Posterior cingulate gyrus (tissue), 11 donors: ENCODE measurements around the gene SOCS6.
"Not testable (repeated sequence)": the region's sequence is repeated elsewhere in the genome, so short reads cannot be mapped to it uniquely, and the experiment has no call there.

Experiments
- DNase-seq, 10 donors: peaks; one replicate each; pipeline versions ENCODE4 v3.0.0 to v3.0.0-alpha.2; 2020 to 2021; ENCODE audit warnings: mixed read lengths in 3 of 10
- intact Hi-C: fragments of 100-400 bp; cut with DNase I; formaldehyde crosslinking; loops from one replicate; pipeline ENCODE4 v1.15.1; 2023

SOCS6 gene

DNA sequence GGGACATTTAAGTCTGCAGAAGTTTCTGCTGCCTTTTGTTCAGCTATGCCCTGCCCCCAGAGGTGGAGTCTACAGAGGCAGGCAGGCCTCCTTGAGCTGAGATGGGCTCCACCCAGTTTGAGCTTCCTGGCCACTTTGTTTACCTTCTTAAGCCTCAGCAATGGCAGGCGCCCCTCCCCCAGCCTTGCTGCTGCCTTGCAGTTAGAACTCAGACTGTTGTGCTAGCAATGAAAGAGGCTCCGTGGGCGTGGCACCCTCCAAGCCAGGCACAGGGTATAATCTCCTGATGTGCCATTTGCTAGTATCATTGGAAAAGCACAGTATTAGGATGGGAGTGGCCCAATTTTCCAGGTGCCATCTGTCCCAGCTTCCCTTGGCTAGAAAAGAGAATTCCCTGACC is 59.6 kb downstream of the SOCS6 start:
- DNase-seq, result not testable (repeated sequence)

DNA sequence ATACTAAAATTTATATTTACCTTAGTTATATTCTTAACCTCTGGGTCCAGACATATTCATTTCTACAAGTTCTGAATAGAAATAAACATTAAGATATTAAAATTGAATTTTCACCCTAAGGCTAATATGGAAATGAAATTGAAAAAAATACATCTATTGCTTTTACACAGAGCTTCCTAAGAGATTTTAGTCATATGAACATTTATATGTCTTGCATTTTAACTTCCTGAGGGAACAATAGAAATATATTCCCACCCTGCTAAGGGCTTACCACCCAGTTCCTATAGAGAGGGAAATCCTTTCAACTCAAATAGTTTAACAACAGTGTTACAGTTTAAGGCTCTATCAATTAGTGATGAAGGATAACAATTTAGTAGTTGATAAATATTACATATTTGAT is 60.5 kb downstream of the SOCS6 start:
- DNase-seq, result no peak
- intact Hi-C loops, result no loop called here

More for the DNA sequence above, 59.6 kb downstream of the SOCS6 start:
- intact Hi-C loops, result not testable (repeated sequence)

DNA sequence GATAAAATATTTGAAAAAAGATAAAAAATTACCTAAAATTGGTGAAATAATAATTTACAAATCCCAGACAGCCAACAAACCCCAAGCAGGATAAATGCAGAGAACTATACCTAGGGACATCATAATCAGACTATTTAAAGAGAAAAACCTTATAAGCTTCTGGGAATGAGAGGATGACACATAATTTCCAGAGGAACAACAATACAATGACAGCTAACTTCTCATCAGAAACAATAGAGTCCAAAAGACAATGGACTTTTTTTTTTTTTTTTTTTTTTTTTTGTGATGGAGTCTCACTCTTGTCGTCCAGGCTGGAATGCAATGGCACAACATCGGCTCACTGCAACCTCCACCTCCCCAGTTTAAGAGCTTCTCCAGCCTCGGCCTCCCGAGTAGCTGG is 65.2 kb downstream of the SOCS6 start:
- no peak for DNase-seq
- intact Hi-C loops, result no loop called here

DNA sequence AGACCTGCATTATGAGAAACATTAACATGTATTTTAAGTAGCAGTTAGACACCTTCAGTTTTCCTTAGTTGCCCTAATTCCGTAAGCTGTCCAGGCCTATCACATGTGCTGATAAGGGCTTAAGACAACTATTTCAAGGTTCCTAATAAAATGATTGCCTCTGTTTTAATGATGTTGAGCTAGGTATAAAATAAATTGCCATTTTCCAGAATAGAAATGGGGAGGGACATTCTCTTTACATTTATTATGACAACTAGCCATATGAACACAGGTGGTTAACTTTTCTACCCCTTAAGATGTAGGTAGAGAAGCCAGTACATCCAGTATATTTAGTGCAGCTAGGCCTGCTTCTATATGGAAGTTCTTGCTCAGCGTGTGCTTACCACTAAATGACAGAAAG is 65.9 kb downstream of the SOCS6 start:
- intact Hi-C loops, result no loop called here

DNA sequence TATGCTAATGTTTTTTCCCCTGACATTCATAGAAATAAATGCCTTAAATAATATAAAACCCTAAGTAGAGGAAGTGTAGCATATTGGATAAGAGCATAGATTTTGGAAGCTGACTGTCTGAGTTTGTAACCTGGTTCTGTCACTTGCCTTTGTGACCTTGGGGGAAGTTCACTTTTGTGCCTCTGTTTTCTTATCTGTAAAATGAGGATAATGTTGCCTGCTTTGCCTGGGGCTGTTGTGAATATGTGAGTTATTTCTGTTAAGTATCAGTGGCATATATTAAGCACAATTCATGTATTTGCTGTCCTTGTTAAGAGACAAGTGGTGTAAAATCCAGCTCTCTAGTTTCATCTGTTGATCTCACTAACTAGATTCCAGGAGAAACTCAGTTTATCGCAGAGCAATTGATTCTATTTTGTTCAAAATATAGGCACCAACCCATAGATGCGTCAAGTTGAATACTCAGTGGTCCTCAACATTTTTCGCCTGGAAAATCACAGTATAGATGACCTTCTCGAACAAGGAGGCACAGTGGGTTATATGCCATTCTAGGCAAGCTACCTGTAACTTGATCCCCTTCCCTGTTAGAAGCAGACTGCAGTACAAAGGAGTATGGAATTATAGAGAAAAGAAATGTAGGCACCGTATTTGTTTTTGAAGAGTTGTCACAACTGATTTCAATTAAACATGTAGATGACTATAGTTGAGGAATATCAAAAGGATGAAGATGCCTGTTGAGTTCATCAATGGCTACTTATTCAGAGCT is 67.0 kb downstream of the SOCS6 start:
- no peak for DNase-seq
- intact Hi-C loops, result no loop called here

More for the DNA sequence above, 65.9 kb downstream of the SOCS6 start:
- DNase-seq, result no peak

DNA sequence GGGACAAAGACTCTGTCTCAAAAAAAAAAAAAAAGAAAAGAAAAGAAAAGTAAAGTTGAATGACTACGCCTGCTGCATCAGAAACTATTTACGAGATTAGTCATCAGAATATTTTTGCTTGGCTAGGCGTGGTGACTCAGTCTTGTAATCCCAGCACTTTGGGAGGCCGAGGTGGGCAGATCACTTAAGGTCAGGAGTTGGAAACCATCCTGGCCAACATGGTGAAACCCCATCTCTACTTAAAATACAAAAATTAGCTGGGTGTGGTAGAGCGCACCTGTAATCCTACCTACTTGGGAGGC is 69.2 kb downstream of the SOCS6 start:
- DNase-seq, intact Hi-C loops: not testable (repeated sequence)

DNA sequence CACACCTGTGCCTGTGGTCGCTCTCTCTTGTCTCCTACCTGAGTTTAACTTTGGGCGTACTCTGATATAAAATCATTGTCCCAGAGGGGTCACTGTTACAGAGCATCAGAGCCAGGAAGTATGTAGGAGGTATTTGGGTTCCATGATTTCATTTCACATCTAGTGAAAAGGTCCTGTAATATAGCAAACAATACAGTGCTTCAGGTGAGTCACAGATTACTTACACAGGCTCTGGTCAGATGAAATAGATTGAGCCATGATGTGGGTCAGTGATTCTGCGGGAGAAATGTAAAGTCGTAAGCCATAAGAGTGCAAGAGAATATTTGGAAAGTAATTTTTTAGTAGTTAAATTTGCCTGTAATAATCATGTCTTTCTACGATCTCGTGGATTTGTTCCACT is 70.2 kb downstream of the SOCS6 start:
- no peak for DNase-seq
- intact Hi-C loops, result no loop called here

DNA sequence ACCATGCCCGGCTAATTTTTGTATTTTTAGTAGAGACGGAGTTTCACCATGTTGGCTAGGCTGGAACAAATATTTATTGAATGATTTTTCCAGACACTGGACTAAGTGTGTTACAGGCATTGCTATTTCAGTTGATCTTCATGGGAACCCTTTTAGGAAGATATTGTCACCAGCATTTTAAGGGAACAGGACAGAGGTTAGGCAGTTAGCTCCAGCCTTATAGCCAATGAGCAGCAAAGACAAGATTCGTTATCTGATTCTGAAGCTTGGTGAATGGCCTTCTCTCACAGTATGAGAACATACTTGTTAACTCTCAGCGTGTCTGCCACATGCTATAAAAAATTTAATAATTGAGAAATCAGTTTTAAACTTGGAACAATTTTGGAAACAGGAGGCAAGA is 73.4 kb downstream of the SOCS6 start:
- intact Hi-C loops, result no loop called here
- DNase-seq, result no peak

DNA sequence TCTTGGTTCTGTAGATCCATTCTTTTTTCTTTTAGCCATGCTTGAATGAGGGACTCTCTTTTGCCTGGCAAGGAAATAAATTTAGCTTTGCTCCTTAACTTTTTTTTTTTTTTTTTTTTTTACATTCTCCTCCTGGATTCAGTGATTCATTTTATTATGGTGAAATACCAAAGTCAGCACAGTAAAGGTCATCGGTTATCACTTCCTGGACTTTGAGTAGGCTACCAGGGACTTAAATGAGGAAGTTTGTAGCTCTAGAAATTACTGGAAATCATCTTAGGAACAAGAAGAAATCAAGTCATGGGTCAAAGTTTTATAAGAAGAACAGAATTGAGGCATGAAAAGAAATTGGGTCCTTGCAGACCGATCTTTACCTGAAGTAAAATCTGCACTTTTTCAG is 75.0 kb downstream of the SOCS6 start:
- DNase-seq, result no peak
- intact Hi-C loops, result no loop called here

DNA sequence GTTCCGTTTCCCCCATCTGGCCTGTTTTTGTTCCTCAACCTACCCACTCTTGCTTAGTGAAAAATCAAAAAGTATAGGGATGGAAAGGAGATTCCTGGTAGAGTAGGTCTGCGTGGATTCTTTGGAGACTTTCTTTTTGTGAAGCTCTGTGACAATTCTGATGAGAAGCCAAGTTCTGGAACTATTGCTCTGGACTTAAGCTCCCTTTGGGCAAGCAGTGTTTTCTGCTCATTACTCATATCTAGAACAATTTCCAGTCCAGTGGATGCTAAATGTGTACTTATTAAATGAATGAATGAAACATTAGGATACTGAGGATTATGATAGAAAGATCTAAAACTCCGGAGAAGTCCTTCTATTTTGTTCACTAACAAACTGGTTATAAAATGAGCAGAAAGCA is 76.5 kb downstream of the SOCS6 start:
- intact Hi-C loops, result no loop called here
- DNase-seq, result no peak

DNA sequence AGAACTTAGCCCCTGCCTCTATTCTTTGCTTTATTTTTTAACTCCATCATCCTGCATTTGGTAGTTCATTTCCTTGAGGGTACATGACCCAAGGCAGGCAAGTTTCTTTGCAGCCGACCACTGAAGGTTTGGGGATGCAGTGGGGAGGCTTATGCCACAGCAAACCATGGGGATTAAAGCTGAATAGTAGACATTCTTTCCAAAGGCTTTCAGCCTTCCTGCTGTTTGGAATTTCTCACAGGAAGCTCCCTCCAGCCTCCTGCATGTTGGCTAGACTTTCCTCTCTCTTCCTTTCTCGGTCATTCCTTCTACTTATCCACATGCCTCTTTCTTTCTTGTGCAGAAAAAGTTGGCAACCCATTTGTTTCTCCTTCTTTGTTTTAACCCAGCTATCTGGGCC is 77.3 kb downstream of the SOCS6 start:
- intact Hi-C loops, result no loop called here
- DNase-seq, result no peak

DNA sequence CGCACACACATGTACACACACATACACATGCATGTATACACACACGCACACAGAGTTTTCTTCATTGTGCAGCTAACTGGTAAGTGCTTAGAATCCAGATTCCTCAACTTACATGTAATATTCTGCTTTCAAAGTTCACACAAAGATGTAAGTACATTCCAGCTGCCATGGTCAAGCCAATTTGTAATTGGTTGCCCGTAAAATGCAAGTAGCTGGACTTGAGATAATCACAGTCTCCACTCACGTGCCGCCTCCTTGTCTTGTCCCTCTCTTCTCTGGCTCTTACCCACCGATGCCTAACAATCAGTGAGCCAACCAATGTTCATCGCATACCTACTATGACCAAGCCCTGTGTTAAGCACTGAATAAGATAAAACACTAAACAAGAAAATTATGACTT is 77.8 kb downstream of the SOCS6 start:
- intact Hi-C loops, result no loop called here
- no peak for DNase-seq

DNA sequence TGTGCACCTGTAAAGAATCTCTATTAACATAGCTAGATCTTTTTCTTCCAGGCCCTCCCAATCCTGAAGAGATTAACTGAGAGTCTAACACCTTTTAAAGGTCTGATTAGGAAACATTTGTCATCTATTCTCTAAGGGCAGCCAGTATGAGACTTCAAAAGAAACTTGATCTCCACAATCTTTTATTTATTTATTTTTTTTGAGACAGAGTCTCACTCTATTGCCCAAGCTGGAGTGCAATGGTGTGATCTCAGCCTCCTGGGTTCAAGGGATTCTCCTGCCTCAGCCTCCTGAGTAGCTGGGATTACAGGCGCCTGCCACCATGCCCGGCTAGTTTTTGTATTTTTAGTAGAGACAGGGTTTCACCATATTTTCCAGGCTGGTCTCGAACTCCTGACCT is 78.5 kb downstream of the SOCS6 start:
- intact Hi-C loops, DNase-seq: not testable (repeated sequence)

DNA sequence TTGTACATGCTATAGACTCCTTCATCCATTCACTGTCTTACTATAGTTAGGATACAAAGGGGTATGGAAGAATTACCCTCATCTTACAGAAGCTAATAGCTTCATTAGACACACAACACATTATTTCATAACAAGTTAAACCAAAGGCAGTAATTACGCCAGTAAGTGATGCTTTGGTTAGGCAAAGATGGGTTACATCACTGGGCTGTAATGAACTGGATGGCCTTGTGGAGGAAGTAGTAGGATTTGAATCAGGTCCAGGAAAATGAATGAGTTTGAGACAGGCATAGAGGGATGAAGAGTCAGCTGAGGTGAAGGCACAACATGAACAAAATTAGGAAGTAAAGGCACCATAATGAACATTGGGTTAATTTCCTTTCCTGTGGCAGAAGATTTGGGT is 80.1 kb downstream of the SOCS6 start:
- intact Hi-C loops, result no loop called here
- no peak for DNase-seq

DNA sequence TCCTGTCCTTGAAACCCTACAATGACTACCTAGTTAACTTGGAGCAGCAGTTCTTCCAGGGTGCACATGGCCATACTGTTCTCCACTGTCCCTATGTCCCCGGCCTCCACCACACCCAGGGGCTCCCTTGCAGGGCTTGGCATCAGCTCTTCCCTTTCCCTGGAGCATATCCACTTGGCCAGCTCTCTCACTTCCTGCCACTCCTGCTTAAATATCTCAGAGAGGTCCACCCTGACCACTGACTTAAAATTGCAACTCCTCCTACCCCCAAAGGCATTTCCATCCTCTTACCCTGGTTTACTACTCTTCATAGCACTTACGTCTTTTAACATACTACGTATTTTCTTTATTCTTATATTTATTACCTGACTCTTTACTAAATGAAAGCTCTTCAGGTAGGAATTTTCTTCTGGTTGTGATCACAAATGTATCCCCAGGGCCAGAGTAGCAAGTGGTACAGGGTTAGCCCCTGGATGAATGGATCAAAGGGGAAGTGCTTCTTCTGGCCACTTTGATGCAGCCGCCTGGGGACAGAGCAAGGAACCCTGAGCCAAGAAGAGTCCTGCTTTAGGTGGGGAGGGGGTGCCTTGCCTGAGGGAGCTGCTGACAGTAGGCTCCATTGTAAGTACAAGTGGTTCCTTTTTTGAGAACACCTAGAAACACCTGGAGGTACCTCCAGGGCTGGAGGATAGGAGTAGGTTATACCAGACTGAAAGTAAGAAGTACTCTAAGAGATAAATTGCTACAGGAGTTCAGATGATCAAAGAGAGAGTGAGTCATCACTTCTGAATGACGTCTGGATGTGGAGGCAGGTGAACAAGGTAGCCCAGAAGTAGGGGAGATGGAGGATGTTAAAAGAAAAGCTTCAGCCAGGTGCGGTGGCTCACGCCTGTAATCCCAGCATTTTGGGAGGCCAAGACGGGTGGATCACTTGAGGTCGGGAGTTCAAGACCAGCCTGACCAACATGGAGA is 82.2 kb downstream of the SOCS6 start:
- no peak for DNase-seq
- intact Hi-C loops, result no loop called here

DNA sequence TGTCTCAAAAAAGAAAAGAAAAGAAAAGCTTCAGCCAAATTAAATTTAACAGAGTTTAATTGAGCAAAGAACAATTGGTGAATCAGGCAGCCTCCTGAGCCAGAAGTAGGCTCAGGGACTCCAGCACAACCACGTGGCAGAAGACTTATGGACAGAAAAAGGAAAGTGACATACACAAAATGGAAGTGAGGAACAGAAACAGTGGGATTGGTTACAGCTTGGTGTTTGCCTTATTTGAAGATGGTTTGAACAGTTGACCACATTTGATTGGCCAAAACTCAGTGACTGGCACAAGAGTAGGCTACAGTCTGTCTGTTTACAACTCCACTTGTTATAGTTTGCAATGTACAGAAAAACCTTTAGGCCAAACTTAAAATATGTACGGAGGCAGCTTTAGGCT is 83.1 kb downstream of the SOCS6 start:
- intact Hi-C loops, result no loop called here
- no peak for DNase-seq

DNA sequence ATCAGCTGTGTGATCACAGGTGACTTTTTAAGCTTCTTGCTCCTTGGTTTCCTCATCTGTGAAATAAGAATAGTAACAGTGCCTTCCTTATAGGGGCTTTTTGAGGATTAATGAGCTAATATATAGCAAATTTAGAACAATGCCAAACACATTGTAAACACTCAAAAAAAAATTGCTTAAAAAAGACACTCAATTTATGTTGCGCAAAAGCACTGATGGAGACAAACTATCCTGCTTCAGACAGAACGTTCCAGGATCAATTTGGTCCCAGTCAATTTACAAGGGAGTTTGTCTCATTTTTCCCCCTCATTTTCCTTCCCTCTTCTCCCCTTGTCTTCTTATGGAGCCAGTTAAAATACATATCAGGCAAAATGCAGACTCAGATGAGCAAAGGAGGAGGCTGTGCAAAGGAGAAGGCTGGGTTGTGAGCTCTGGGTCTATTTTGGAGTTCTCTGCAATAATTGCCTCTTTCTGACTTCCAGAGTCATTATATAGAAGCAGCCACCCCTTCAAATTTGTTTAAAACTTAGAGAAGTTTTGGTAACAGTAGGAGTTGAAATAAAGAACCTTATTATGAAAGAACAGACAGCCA is 83.7 kb downstream of the SOCS6 start:
- intact Hi-C loops, result no loop called here
- DNase-seq, result no peak

DNA sequence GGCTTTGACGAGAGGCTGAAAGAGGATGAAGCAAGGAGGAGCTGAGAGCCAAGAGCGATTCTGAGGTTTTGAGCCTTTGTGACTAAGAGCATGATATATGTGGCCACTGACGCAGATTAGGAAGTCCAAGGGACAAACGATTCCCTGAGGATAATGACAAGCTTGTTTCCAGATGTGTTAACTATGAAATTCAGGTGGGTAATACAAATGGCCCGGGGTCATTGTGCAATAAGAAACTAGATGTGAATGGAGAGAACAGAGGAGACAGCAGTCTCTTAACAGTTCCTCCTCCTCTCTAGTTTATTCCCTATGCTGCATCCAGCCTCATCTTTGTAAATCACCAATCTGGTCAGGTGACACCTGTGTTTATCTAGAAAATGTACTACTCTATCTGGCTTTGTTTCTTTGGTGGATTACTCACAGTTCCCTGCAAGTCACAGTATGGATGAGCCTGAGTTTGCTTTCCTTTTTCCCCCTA is 84.2 kb downstream of the SOCS6 start:
- DNase-seq, result no peak
- intact Hi-C loops, result no loop called here

DNA sequence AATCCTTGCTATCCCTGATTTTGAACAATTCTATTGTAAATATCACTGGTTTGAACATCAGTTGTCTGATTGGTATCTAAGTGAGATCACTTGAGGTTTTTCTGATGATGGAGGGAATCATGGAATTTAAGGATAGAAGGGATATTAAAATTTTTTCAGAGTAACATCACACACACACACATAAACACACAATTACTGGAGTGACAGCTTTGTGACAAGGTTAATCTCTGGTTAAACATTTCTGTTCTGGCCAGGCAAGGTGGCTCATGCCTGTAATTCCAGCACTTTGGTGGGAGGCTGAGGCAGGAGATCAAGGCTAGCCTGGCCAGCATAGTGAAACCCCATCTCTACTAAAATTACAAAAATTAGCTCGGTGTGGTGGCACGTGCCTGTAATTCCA is 85.3 kb downstream of the SOCS6 start:
- no peak for DNase-seq
- intact Hi-C loops, result no loop called here

DNA sequence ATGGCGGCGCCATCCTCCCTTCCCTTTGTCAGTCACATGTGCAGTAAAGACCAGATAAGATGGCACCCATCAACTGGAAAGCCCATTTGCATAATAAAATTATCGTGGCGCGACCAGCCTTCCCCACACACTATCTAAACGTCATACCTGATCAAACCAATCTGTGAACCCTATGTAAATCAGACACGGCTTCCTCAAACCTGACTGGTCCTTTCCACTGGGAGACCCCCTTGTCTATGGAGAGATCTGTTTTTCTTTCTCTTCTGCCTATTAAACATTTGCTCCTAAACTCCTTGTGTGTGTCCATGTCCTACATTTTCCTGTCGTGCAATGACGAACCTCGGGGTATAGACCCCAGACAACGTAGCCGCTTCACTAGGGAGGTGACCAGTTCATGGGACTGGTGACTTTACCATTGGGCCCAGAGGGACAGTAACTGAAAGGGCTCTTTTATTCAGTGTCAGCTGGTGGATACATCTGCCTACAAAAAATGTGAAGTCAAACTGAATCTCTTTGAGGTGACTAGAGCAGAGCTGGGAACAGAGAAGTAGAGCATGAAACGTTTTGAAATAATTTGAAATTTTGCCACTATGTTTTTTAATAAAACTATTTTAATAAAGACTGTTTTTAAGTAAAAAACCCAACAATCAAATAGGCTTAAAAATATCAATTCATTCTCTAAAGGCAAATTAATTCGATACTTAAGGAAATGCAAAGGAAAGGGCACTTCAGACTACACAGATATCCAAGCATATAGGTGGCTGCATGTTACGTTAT is 87.5 kb downstream of the SOCS6 start:
- DNase-seq, result no peak
- intact Hi-C loops, result no loop called here

DNA sequence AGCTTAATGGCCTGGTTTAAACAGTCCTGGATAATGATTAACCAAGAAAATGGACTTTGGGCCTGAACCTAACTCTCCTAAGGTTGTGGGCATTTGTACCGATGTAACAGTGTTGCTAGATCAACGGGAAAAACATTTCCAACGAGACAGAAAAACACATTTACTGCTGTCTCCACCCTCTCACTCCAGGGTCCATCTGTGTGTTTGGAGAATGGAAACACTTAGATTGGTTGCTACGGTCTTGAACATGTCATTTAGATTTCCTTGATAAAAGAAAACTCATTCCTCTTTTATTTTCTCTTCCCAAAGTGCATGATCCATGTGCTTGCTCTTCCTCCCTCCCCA is 88.0 kb downstream of the SOCS6 start:
- DNase-seq, result no peak
- intact Hi-C loops, result no loop called here
